Gastroesophageal sphincter (tissue), 4 donors: ENCODE data around the gene OR7C2. TPM values are rescaled to one million over a fixed set of nuclear protein-coding genes. Genes with fewer than 3 reads are reported as not detected.

Source experiments
- ATAC-seq: fragments of 150-250 bp; one replicate; pipeline ENCODE4 v1.9.1; 2016; ENCODE audit warnings: mild to moderate bottlenecking, moderate library complexity
- H3K27ac ChIP-seq, 4 donors: fragments of 200-600 bp; sonication (generic) in 3 of 4; 1 replicate in 3 of 4; 2 replicates in 1 of 4; pipeline ENCODE4 v1.5.1; 2016 to 2019
- H3K27me3 ChIP-seq: fragments of 200-600 bp; sonication (generic); one replicate; pipeline ENCODE4 v1.5.1; 2019
- H3K36me3 ChIP-seq, 2 donors: fragments of 200-600 bp; sonication (generic); one replicate each; pipeline ENCODE4 v1.5.1; 2019; ENCODE audit warnings: control low read depth in 1 of 2
- H3K4me1 ChIP-seq, 3 donors: fragments of 200-600 bp; sonication (generic); 1 replicate in 2 of 3; 2 replicates in 1 of 3; pipeline ENCODE4 v1.5.1; 2016 to 2019; ENCODE audit warnings: control low read depth in 2 of 3
- H3K4me3 ChIP-seq, 2 donors: fragments of 200-600 bp; sonication (generic); one replicate each; pipeline ENCODE4 v1.5.1; 2019; ENCODE audit warnings: mild to moderate bottlenecking in 1 of 2, moderate library complexity in 1 of 2
- H3K9me3 ChIP-seq, 3 donors: fragments of 200-600 bp; sonication (generic); one replicate each; pipeline ENCODE4 v1.5.1; 2017 to 2019; ENCODE audit warnings: control low read depth in 2 of 3
- EP300 ChIP-seq: sonication (generic); formaldehyde crosslinking; IDR thresholded peaks from one replicate; pipeline ENCODE4 v1.6.1; 2017; ENCODE audit warnings: antibody characterized with exemption, mild to moderate bottlenecking
- POLR2A ChIP-seq, 2 donors: fragments of 450-650 bp; IDR thresholded peaks; one replicate each; pipeline ENCODE4 v1.6.1; 2017; ENCODE audit warnings: antibody characterized with exemption in 2 of 2, mild to moderate bottlenecking in 2 of 2, moderate library complexity in 1 of 2
- POLR2AphosphoS5 ChIP-seq: sonication (generic); formaldehyde crosslinking; IDR thresholded peaks from one replicate; pipeline ENCODE4 v1.6.1; 2017; ENCODE audit warnings: antibody characterized with exemption
- WGBS, 2 donors: methylation state at CpG; one replicate each; pipeline ENCODE4 v1.1.5; 2018; ENCODE audit warnings: low coverage in 1 of 2; 5-methylcytosine and 5-hydroxymethylcytosine counted together
- total RNA-seq, 4 donors: library from RNA; depleted of rRNA; stranded (reverse); fragments of >200 nt; gene quantifications; one replicate each; pipeline ENCODE4 v1.1.0, GENCODE V29; 2016
- TF ChIP-seq, protein P1 (sequence below), 4 experiments: fragments of 200-600 bp in 2 of 4; fragments of 450-650 bp in 2 of 4; sonication (generic) in 1 of 4; IDR thresholded peaks; one replicate each; pipeline ENCODE4 v1.5.1; 2017 to 2019; ENCODE audit warnings: antibody characterized with exemption in 4 of 4, mild to moderate bottlenecking in 2 of 4, moderate library complexity in 2 of 4

The OR7C2 gene
- total RNA-seq, 4 donors from 2014 or later: not detected

DNA sequence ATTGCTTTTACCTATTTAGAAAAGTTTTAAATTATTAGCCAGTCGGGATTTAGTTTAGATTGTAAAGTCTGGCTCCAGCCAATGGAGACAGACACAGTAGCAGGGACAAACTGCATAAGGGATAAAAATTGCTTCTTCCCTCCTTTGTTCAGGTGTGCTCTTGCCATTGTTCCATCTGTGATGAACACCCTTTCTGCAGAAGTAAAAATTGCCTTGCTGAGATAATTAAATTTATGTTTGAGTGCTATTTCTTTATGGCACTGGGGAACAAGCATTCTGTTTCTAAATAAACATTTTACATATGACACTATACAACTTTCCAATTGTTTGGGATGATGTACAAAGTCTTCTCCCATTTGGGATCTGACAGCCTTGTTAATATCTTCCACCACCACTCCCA, 18.0 kb downstream of the OR7C2 start:
- WGBS, 2 donors: 75 to 83% methylated on average over 1 of the region's 1 CpG
- Histone ChIP-seq H3K4me1 (no peaks in the 10 kb centered on the region), H3K9me3 (peaks cover 0 to 62% (median 2%) of the 10 kb centered on the region in 3 donors), H3K4me3 (no peak overlapping the region), H3K36me3 (no peaks in the 10 kb centered on the region), H3K27me3 (peaks cover 21% of the 10 kb centered on the region), H3K27ac (no peak overlapping the region)
- TF ChIP-seq POLR2AphosphoS5 (no peak), EP300 (no peak), POLR2A (IDR thresholded peaks at IDR 0.05) (no peak)
- TF ChIP-seq, protein P1, sequence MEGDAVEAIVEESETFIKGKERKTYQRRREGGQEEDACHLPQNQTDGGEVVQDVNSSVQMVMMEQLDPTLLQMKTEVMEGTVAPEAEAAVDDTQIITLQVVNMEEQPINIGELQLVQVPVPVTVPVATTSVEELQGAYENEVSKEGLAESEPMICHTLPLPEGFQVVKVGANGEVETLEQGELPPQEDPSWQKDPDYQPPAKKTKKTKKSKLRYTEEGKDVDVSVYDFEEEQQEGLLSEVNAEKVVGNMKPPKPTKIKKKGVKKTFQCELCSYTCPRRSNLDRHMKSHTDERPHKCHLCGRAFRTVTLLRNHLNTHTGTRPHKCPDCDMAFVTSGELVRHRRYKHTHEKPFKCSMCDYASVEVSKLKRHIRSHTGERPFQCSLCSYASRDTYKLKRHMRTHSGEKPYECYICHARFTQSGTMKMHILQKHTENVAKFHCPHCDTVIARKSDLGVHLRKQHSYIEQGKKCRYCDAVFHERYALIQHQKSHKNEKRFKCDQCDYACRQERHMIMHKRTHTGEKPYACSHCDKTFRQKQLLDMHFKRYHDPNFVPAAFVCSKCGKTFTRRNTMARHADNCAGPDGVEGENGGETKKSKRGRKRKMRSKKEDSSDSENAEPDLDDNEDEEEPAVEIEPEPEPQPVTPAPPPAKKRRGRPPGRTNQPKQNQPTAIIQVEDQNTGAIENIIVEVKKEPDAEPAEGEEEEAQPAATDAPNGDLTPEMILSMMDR (IDR thresholded peaks at IDR 0.05): no peak
- ATAC-seq: no peak

DNA sequence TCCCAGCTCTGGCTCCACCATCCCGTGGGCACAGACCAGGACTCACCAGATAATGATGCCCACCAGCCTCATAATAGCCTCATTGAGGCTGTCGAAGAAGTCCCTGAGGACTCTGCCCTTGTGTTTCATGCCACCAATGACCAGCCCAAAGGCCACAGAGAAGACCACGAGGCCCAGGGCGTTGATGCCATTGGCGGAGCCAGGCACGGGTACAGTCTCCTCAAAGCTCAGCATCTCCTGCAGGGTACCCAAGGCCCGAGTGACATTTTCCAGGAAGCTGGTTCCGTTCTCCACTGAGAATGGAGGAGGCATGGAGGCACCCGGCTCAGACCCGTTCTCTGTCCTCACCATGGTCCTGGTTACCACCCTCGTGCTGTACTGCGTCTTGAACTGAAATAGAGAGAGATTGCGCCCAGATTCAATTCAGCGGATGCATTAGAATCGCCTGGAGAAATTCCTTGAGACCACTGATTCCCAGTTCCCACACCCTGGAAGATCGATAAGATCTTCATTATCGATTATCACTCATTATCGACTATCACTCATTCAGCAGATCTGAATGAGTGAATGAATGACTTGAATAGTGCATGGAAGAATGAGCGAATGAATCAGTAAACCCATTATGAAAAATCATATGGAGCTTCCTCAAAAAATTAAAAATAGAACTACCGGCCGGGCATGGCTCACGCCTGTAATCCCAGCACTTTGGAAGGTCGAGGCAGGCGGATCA, 20.8 kb downstream of the OR7C2 start:
- no peak for ATAC-seq
- no peaks in the 10 kb centered on the region for H3K4me1 ChIP-seq
- 91 to 93% methylated on average over 10 to 16 of the region's 24 CpGs for WGBS, 2 donors
- H3K9me3 ChIP-seq: peaks cover 0 to 49% (median 2%) of the 10 kb centered on the region in 3 donors
- H3K4me3 ChIP-seq: no peak overlapping the region
- no peaks in the 10 kb centered on the region for H3K36me3 ChIP-seq
- H3K27me3 ChIP-seq: no peaks in the 10 kb centered on the region
- TF ChIP-seq POLR2A (IDR thresholded peaks at IDR 0.05) (no peak), EP300 (no peak), POLR2AphosphoS5 (no peak)
- TF ChIP-seq, protein P1 (IDR thresholded peaks at IDR 0.05): no peak
- H3K27ac ChIP-seq: no peak overlapping the region

GRCh38 chr19:14968247-14968646, 27.0 kb downstream of the OR7C2 start:
- no peak for TF ChIP-seq EP300
- TF ChIP-seq POLR2A (IDR thresholded peaks at IDR 0.05): no peak
- TF ChIP-seq, protein P1 (IDR thresholded peaks at IDR 0.05): no peak
- TF ChIP-seq POLR2AphosphoS5: no peak
- Histone ChIP-seq H3K27ac (no peak overlapping the region), H3K36me3 (no peaks in the 10 kb centered on the region), H3K4me3 (no peak overlapping the region), H3K27me3 (peaks cover 21% of the 10 kb centered on the region), H3K9me3 (peaks cover 0 to under 1% (median 0%) of the 10 kb centered on the region in 3 donors), H3K4me1 (no peaks in the 10 kb centered on the region)
- ATAC-seq: no peak
- 85 to 96% methylated on average over 4 to 12 of the region's 14 CpGs for WGBS, 2 donors

GRCh38 chr19:14971474-14971873, 30.2 kb downstream of the OR7C2 start:
- no CpG with 5 or more reads among the region's 7 CpGs for WGBS, 2 donors
- ATAC-seq: no peak
- TF ChIP-seq POLR2A (IDR thresholded peaks at IDR 0.05): no peak
- TF ChIP-seq, protein P1 (IDR thresholded peaks at IDR 0.05): no peak
- TF ChIP-seq POLR2AphosphoS5: no peak
- TF ChIP-seq EP300: no peak

DNA sequence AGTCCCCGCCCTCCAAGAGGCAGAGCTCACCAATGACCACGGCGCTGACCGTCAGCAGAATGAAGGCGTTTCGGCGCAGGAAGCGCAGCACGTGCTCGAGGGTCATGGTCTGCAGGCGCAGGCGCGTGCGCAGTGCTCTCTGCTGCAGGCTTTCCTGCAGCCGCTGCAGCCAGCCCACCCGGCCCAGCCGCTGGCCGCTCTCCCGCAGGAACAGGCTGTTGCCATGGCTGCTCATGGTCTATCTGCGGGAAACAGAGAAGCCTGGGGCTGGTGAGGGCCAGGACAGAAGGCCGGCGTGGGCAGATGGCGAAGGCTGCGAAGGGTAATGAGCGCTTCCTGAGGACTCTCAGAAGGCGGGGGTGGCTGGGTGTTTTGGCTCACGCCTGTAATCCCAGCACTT, 31.4 kb downstream of the OR7C2 start:
- Histone ChIP-seq H3K27ac (no peak overlapping the region), H3K36me3 (no peaks in the 10 kb centered on the region), H3K4me3 (no peak overlapping the region), H3K4me1 (no peaks in the 10 kb centered on the region), H3K27me3 (peaks cover 57% of the 10 kb centered on the region), H3K9me3 (peaks cover 0 to 6% (median 0%) of the 10 kb centered on the region in 3 donors)
- 80 to 100% methylated on average over 1 of the region's 27 CpGs for WGBS, 2 donors
- ATAC-seq: no peak
- TF ChIP-seq POLR2A (IDR thresholded peaks at IDR 0.05) (no peak), POLR2AphosphoS5 (no peak), EP300 (no peak)
- TF ChIP-seq, protein P1 (IDR thresholded peaks at IDR 0.05): no peak

More at GRCh38 chr19:14971474-14971873, 30.2 kb downstream of the OR7C2 start:
- Histone ChIP-seq H3K4me1 (no peaks in the 10 kb centered on the region), H3K27ac (no peak overlapping the region), H3K36me3 (no peaks in the 10 kb centered on the region), H3K4me3 (no peak overlapping the region), H3K9me3 (peaks cover 0 to 3% (median 0%) of the 10 kb centered on the region in 3 donors), H3K27me3 (peaks cover 45% of the 10 kb centered on the region)
